A673 (cell line): ENCODE data around the gene TMPRSS11E. TPM values are rescaled to one million over a fixed set of nuclear protein-coding genes. Genes with fewer than 3 reads are reported as not detected.
"Not testable (repeated sequence)": the region's sequence is repeated elsewhere in the genome, so short reads cannot be mapped to it uniquely, and the experiment has no call there.

ENCODE experiments used
- BruUV-seq: library from RNA; stranded (reverse); fragments of 400-500 nt; replicated peaks from 2 replicates; lab custom pipeline; 2021; lab: Mats Ljungman, UMichigan
- CTCF ChIA-PET: fragments of 300-600 bp; sonication (Branson Sonifier 250); formaldehyde crosslinking; loops from one replicate; lab custom pipeline; 2022; ENCODE audit warnings: antibody characterized with exemption; lab: Charles Lee
- POLR2A ChIA-PET: fragments of 300-600 bp; sonication (Branson Sonifier 250); formaldehyde crosslinking; loops from one replicate; lab custom pipeline; 2022; ENCODE audit warnings: antibody characterized with exemption; ENCODE audit not compliant: low non-redundant PET; lab: Charles Lee
- DNase-seq: peaks from one replicate; pipeline ENCODE4 v3.0.0-alpha.2; 2015; ENCODE audit warnings: low spot score
- H3K27ac ChIP-seq: fragments of 200-600 bp; sonication (generic); 2 replicates; pipeline ENCODE4 v1.5.1; 2016; ENCODE audit warnings: mixed run types, low read depth, mild to moderate bottlenecking, mixed read lengths, antibody characterized with exemption, low read length; ENCODE audit not compliant: poor library complexity, severe bottlenecking
- H3K27me3 ChIP-seq: fragments of 200-600 bp; sonication (generic); replicated peaks from 2 replicates; pipeline ENCODE4 v1.6.1; 2017; ENCODE audit warnings: mixed run types, low read depth, mild to moderate bottlenecking, mixed read lengths, antibody characterized with exemption, low read length; ENCODE audit not compliant: insufficient read depth, poor library complexity
- H3K36me3 ChIP-seq: fragments of 200-600 bp; sonication (generic); 2 replicates; pipeline ENCODE4 v1.6.1; 2016; ENCODE audit warnings: mixed run types, mild to moderate bottlenecking, mixed read lengths, antibody characterized with exemption, low read length; ENCODE audit not compliant: insufficient read depth, poor library complexity, severe bottlenecking
- H3K4me1 ChIP-seq: fragments of 200-600 bp; sonication (generic); 2 replicates; pipeline ENCODE4 v1.6.1; 2017; ENCODE audit warnings: mixed run types, mild to moderate bottlenecking, mixed read lengths, antibody characterized with exemption, low read length; ENCODE audit not compliant: insufficient read depth, poor library complexity, severe bottlenecking
- H3K4me3 ChIP-seq: fragments of 200-600 bp; sonication (generic); 2 replicates; pipeline ENCODE4 v1.5.1; 2016; ENCODE audit warnings: low read depth, mixed run types, mild to moderate bottlenecking, mixed read lengths, low read length; ENCODE audit not compliant: poor library complexity, severe bottlenecking
- H3K9me3 ChIP-seq: fragments of 200-600 bp; sonication (generic); 2 replicates; pipeline ENCODE4 v1.6.1; 2016; ENCODE audit warnings: mixed run types, low read depth, mild to moderate bottlenecking, mixed read lengths, antibody characterized with exemption, low read length; ENCODE audit not compliant: poor library complexity, severe bottlenecking
- EZH2 ChIP-seq: fragments of 200-600 bp; sonication (generic); IDR thresholded peaks from 2 replicates; pipeline ENCODE4 v1.6.1; 2017; ENCODE audit warnings: borderline replicate concordance, low read depth, mild to moderate bottlenecking, mixed read lengths, antibody characterized with exemption, low read length; ENCODE audit not compliant: poor library complexity, severe bottlenecking
- intact Hi-C: fragments of 100-400 bp; cut with micrococcal nuclease; formaldehyde crosslinking; loops from one replicate; pipeline ENCODE4 v1.10.0; 2022; ENCODE audit not compliant: unreplicated experiment
- total RNA-seq: library from RNA; stranded (reverse); gene quantifications from 2 replicates; pipeline ENCODE4 v1.2.3, GENCODE V29; 2021
- TF ChIP-seq, protein P1 (sequence below): fragments of 300-800, 200-600 bp; sonication (generic); conservative IDR thresholded peaks from 2 replicates; pipeline ENCODE4 v1.5.1; 2017; ENCODE audit warnings: low read depth, mild to moderate bottlenecking, antibody characterized with exemption, low read length, moderate library complexity, mixed read lengths

TMPRSS11E gene
- total RNA-seq, 1 experiment from 2014 or later: not detected

DNA sequence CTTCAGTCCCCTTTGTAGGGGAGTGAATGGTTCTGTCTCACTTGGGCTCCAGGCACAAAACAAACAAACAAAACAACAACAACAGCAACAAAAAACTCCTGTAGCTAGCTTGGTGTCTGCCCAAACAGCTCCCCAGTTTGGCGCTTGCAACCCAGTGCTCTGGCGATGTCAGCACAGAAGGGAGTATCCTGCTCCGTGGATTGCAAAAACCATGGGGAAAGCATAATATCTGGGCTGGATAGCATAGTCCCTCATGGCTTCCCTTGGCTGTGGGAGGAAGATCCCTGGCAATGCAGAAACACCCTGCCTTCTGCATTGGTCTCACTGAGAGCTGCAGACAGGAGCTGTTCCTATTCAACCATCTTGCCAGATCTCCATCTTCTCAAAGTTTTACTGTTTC, 89.1 kb downstream of the TMPRSS11E start:
- no peaks in the 10 kb centered on the region for H3K36me3 ChIP-seq
- TF ChIP-seq EZH2: no peak
- TF ChIP-seq, protein P1, sequence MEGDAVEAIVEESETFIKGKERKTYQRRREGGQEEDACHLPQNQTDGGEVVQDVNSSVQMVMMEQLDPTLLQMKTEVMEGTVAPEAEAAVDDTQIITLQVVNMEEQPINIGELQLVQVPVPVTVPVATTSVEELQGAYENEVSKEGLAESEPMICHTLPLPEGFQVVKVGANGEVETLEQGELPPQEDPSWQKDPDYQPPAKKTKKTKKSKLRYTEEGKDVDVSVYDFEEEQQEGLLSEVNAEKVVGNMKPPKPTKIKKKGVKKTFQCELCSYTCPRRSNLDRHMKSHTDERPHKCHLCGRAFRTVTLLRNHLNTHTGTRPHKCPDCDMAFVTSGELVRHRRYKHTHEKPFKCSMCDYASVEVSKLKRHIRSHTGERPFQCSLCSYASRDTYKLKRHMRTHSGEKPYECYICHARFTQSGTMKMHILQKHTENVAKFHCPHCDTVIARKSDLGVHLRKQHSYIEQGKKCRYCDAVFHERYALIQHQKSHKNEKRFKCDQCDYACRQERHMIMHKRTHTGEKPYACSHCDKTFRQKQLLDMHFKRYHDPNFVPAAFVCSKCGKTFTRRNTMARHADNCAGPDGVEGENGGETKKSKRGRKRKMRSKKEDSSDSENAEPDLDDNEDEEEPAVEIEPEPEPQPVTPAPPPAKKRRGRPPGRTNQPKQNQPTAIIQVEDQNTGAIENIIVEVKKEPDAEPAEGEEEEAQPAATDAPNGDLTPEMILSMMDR: no peak
- no peaks in the 10 kb centered on the region for H3K9me3 ChIP-seq
- H3K4me3 ChIP-seq: no peak overlapping the region
- H3K27ac ChIP-seq: no peak overlapping the region
- no peak for DNase-seq
- H3K27me3 ChIP-seq: no peaks in the 10 kb centered on the region
- no peaks in the 10 kb centered on the region for H3K4me1 ChIP-seq
- CTCF ChIA-PET: no interaction called here
- BruUV-seq: no TSS peak
- POLR2A ChIA-PET: no interaction called here
- intact Hi-C loops: no loop called here

DNA sequence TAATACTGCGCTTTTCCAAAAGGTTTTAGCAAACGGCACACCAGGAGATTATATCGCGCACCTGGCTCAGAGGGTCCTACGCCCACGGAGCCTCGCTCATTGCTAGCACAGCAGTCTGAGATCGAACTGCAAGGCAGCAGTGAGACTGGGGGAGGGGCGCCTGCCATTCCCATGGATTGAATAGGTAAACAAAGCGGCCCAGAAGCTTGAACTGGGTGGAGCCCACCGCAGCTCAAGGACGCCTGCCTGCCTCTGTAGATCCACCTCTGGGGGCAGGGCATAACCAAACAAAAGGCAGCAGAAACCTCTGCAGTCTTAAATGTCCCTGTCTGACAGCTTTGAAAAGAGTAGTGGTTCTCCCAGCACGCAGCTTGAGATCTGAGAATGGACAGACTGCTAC, 95.5 kb downstream of the TMPRSS11E start:
- H3K9me3 ChIP-seq, H3K27me3 ChIP-seq, intact Hi-C loops, H3K4me3 ChIP-seq, BruUV-seq, H3K36me3 ChIP-seq, H3K27ac ChIP-seq, DNase-seq, CTCF ChIA-PET, POLR2A ChIA-PET, H3K4me1 ChIP-seq: not testable (repeated sequence)

Other genes starting within 250 kb of the TMPRSS11E start
- not detected in 2 replicates for gene TMPRSS11B, start 201.8 kb upstream of the TMPRSS11E start, total RNA-seq
- 45.3 and 51.9 TPM in 2 replicates for gene YTHDC1, start 97.4 kb upstream of the TMPRSS11E start, total RNA-seq
- gene UGT2B17, start 128.9 kb downstream of the TMPRSS11E start, total RNA-seq: not detected in 2 replicates
- gene UGT2B15, start 223.2 kb downstream of the TMPRSS11E start, total RNA-seq: not detected in 2 replicates